SK-N-SH treated with all-trans-retinoic acid at 6 μM for 48 hours (cell line): Measurements from ENCODE around the gene ACADL.

Experiments used
- CREB5 ChIP-seq: fragments of 250-450 bp; sonication (Bioruptor Pico); IDR thresholded peaks from 2 replicates; pipeline ENCODE4 v1.5.1; 2020; ENCODE audit warnings: low read depth, mild to moderate bottlenecking, moderate library complexity
- PATZ1 ChIP-seq: fragments of 250-450 bp; sonication (Bioruptor Pico); IDR thresholded peaks from 2 replicates; pipeline ENCODE4 v1.8.0; 2020; ENCODE audit warnings: mild to moderate bottlenecking, moderate library complexity, borderline replicate concordance
- PPARA ChIP-seq: fragments of 250-450 bp; sonication (Bioruptor Pico); IDR thresholded peaks from 2 replicates; pipeline ENCODE4 v1.5.0; 2020; ENCODE audit warnings: mild to moderate bottlenecking, borderline replicate concordance
- RARB ChIP-seq: fragments of 250-450 bp; sonication (Bioruptor Pico); IDR thresholded peaks from 2 replicates; pipeline ENCODE4 v1.8.0; 2021; ENCODE audit warnings: mild to moderate bottlenecking, moderate library complexity

DNA sequence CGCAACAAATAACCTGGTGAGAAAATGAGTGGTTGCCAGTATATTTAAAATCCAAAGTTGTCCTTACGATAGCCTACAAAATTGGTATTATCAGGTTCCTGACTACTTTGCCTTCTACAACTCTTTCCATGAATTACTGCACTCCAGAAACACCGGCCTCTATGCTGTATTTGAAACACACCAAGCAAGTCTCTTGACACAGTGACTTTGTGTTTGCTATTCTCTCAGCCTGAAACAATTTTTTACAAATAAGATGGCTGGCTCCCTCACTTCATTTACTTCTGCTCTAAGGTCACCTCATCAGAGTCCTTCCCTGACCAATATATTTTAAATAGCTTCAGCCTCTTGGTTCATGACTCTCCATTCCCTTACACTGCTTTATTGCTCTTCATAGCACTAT is 66.2 kb downstream of the ACADL start:
- TF ChIP-seq PATZ1 (CRISPR knock-in tag) (no peak), PPARA (CRISPR knock-in tag) (no peak), CREB5 (CRISPR knock-in tag) (no peak), RARB (CRISPR knock-in tag) (no peak)
